ENCODE results near the gene SBSN.

The SBSN gene

DNA sequence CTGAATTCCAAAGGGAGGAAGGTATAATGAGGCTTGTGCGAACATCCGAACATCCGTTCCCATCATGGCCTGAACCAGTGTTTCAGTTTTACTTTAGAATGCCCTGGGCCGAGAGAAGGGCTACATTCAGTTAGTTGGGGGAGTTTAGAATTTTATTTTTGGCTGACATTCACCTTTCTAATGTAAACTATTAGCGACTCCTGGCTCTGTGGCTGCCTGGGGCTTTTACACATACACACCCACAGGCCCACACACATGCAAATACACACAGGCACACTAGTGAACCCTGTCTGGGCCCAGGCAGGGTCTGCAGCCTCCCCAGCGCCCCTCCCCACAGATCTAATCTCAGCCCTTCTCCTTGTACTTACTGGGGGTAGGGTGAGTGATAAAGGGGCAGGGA is 11.2 kb upstream of the SBSN start:
- DNase-seq (ENCODE audit: insufficient read length, low spot score) = no peak
- peak; percentile 82 for FAIRE-seq
- TF ChIP-seq POU2F2 (IDR thresholded peaks at IDR 0.05; ENCODE audit: low read depth, low read length) (peak; percentile 49; the same call in 1 of the 2 replicates), PAX5 (IDR thresholded peaks at IDR 0.05; ENCODE audit: insufficient read depth, low read length, severe bottlenecking) (no peak), SPI1 (IDR thresholded peaks at IDR 0.05; ENCODE audit: low read depth, low read length) (no peak), POLR2A (IDR thresholded peaks at IDR 0.05; ENCODE audit: low read depth, low read length) (no peak), POLR2AphosphoS5 (IDR thresholded peaks at IDR 0.05; ENCODE audit: low read depth, low read length) (no peak)

GRCh38 chr19:35534803-35535480 is 6.8 kb upstream of the SBSN start:
- DNase-seq (ENCODE audit: insufficient read length, low spot score) (no peak), FAIRE-seq (no peak)
- no peak for TF ChIP-seq TAF1 (IDR thresholded peaks at IDR 0.05; ENCODE audit: low read depth, low read length)
- no peak for TF ChIP-seq SPI1 (IDR thresholded peaks at IDR 0.05; ENCODE audit: low read depth, low read length)
- TF ChIP-seq POU2F2 (IDR thresholded peaks at IDR 0.05; ENCODE audit: low read depth, low read length) = no peak
- TF ChIP-seq PAX5 (IDR thresholded peaks at IDR 0.05; ENCODE audit: insufficient read depth, low read length, severe bottlenecking) = no peak
- no peak for TF ChIP-seq POLR2AphosphoS5 (IDR thresholded peaks at IDR 0.05; ENCODE audit: low read depth, low read length)
- no peak for TF ChIP-seq POLR2A (IDR thresholded peaks at IDR 0.05; ENCODE audit: low read depth, low read length)

DNA sequence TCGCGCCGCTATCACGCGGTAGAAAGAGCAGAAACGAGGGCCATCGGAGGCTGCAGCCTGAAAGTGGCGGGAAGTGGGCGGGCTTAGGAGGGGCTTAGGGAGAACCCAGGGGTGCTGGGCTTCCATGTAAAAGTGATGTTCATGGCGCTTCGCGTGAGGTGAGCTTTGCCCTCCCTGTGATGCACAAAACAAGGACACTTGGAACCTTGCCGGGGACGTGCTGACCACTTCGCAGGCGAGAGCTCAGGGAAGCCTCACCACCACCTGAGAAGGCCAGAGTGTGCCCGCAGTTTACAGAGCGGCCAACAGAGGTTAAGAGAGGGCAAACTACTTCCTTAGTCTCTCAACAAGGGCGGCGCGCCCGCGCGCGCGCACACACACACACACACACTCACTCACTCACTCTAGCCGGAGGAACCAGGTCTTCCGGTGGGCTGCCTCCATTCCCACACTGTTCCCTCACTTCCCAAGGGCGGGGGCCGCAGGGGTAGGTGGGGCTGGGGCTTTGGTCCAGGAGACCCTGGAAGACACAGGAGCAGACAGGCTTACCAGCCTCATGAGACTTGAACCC is 5.8 kb upstream of the SBSN start:
- peak; percentile 92 for FAIRE-seq
- TF ChIP-seq POLR2A (IDR thresholded peaks at IDR 0.05; ENCODE audit: low read depth, low read length) (no peak), PAX5 (IDR thresholded peaks at IDR 0.05; ENCODE audit: insufficient read depth, low read length, severe bottlenecking) (no peak), POLR2AphosphoS5 (IDR thresholded peaks at IDR 0.05; ENCODE audit: low read depth, low read length) (no peak), SPI1 (IDR thresholded peaks at IDR 0.05; ENCODE audit: low read depth, low read length) (no peak), POU2F2 (IDR thresholded peaks at IDR 0.05; ENCODE audit: low read depth, low read length) (no peak), TAF1 (IDR thresholded peaks at IDR 0.05; ENCODE audit: low read depth, low read length) (no peak)
- DNase-seq (ENCODE audit: insufficient read length, low spot score) = peak; percentile 56

GRCh38 chr19:35533201-35533821 is 5.2 kb upstream of the SBSN start, which contains the start of gene GAPDHS:
TSS of gene GAPDHS (plus strand) at chr19:35533456. CDS start at chr19:35533528, 72 bp downstream.
- FAIRE-seq = peak; percentile 76
- TF ChIP-seq PAX5 (IDR thresholded peaks at IDR 0.05; ENCODE audit: insufficient read depth, low read length, severe bottlenecking) (no peak), SPI1 (IDR thresholded peaks at IDR 0.05; ENCODE audit: low read depth, low read length) (no peak), POLR2A (IDR thresholded peaks at IDR 0.05; ENCODE audit: low read depth, low read length) (no peak), TAF1 (IDR thresholded peaks at IDR 0.05; ENCODE audit: low read depth, low read length) (no peak), POLR2AphosphoS5 (IDR thresholded peaks at IDR 0.05; ENCODE audit: low read depth, low read length) (no peak), POU2F2 (IDR thresholded peaks at IDR 0.05; ENCODE audit: low read depth, low read length) (no peak)
- no peak for DNase-seq (ENCODE audit: insufficient read length, low spot score)

- no peak for DNase-seq (ENCODE audit: insufficient read length, low spot score)
- FAIRE-seq = no peak
- TF ChIP-seq PAX5 (IDR thresholded peaks at IDR 0.05; ENCODE audit: insufficient read depth, low read length, severe bottlenecking) (no peak), TAF1 (IDR thresholded peaks at IDR 0.05; ENCODE audit: low read depth, low read length) (no peak), POLR2AphosphoS5 (IDR thresholded peaks at IDR 0.05; ENCODE audit: low read depth, low read length) (no peak), POLR2A (IDR thresholded peaks at IDR 0.05; ENCODE audit: low read depth, low read length) (no peak), SPI1 (IDR thresholded peaks at IDR 0.05; ENCODE audit: low read depth, low read length) (no peak), POU2F2 (IDR thresholded peaks at IDR 0.05; ENCODE audit: low read depth, low read length) (no peak)
These were observed 3.2 kb upstream of the SBSN start for GRCh38 chr19:35531291-35531690.

- FAIRE-seq (no peak), DNase-seq (ENCODE audit: insufficient read length, low spot score) (no peak)
- TF ChIP-seq TAF1 (IDR thresholded peaks at IDR 0.05; ENCODE audit: low read depth, low read length) (no peak), POLR2AphosphoS5 (IDR thresholded peaks at IDR 0.05; ENCODE audit: low read depth, low read length) (no peak), POLR2A (IDR thresholded peaks at IDR 0.05; ENCODE audit: low read depth, low read length) (no peak), PAX5 (IDR thresholded peaks at IDR 0.05; ENCODE audit: insufficient read depth, low read length, severe bottlenecking) (no peak), SPI1 (IDR thresholded peaks at IDR 0.05; ENCODE audit: low read depth, low read length) (no peak), POU2F2 (IDR thresholded peaks at IDR 0.05; ENCODE audit: low read depth, low read length) (no peak)
These were observed 1.4 kb upstream of the SBSN start for GRCh38 chr19:35529241-35530218.

- DNase-seq (ENCODE audit: insufficient read length, low spot score) = no peak
- no peak for FAIRE-seq
- TF ChIP-seq SPI1 (IDR thresholded peaks at IDR 0.05; ENCODE audit: low read depth, low read length) (no peak), POLR2A (IDR thresholded peaks at IDR 0.05; ENCODE audit: low read depth, low read length) (no peak), POLR2AphosphoS5 (IDR thresholded peaks at IDR 0.05; ENCODE audit: low read depth, low read length) (no peak), POU2F2 (IDR thresholded peaks at IDR 0.05; ENCODE audit: low read depth, low read length) (no peak), TAF1 (IDR thresholded peaks at IDR 0.05; ENCODE audit: low read depth, low read length) (no peak), PAX5 (IDR thresholded peaks at IDR 0.05; ENCODE audit: insufficient read depth, low read length, severe bottlenecking) (no peak)
These were observed 2.2 kb downstream of the SBSN start for GRCh38 chr19:35525873-35526272.

GRCh38 chr19:35524181-35524837 is 3.8 kb downstream of the SBSN start:
- DNase-seq (ENCODE audit: insufficient read length, low spot score) = no peak
- TF ChIP-seq POLR2AphosphoS5 (IDR thresholded peaks at IDR 0.05; ENCODE audit: low read depth, low read length) (no peak), TAF1 (IDR thresholded peaks at IDR 0.05; ENCODE audit: low read depth, low read length) (no peak), POLR2A (IDR thresholded peaks at IDR 0.05; ENCODE audit: low read depth, low read length) (no peak), SPI1 (IDR thresholded peaks at IDR 0.05; ENCODE audit: low read depth, low read length) (no peak), PAX5 (IDR thresholded peaks at IDR 0.05; ENCODE audit: insufficient read depth, low read length, severe bottlenecking) (no peak), POU2F2 (IDR thresholded peaks at IDR 0.05; ENCODE audit: low read depth, low read length) (no peak)
- FAIRE-seq = no peak
